Measurements from ENCODE around the gene TAF3. TPM values are rescaled to one million over a fixed set of nuclear protein-coding genes. Genes with fewer than 3 reads are reported as not detected.

The TAF3 gene
- total and polyA plus RNA-seq, 11 donors = 5.7 to 14.0 (median 10.3) TPM

GRCh38 chr10:7984325-7984724, 166.0 kb downstream of the TAF3 start:
- H3K27me3 ChIP-seq = no peaks in the 10 kb centered on the region
- WGBS, 4 donors = 96 to 97% (median 96%) methylated on average over 3 of the region's 3 CpGs
- intact Hi-C loops (cut with DNase I) = no loop called here
- H3K9me3 ChIP-seq = no peaks in the 10 kb centered on the region
- peaks cover 0 to 6% (median 0%) of the 10 kb centered on the region in 9 donors for H3K36me3 ChIP-seq
- no peaks in the 10 kb centered on the region for H3K4me1 ChIP-seq
- DNase-seq (no peak), ATAC-seq (no peak)
- no peak for TF ChIP-seq POLR2A (IDR thresholded peaks at IDR 0.05)
- TF ChIP-seq CTCF (IDR thresholded peaks at IDR 0.05) = no peak
- no peak overlapping the region for H3K27ac ChIP-seq
- H3K4me3 ChIP-seq = no peak overlapping the region

DNA sequence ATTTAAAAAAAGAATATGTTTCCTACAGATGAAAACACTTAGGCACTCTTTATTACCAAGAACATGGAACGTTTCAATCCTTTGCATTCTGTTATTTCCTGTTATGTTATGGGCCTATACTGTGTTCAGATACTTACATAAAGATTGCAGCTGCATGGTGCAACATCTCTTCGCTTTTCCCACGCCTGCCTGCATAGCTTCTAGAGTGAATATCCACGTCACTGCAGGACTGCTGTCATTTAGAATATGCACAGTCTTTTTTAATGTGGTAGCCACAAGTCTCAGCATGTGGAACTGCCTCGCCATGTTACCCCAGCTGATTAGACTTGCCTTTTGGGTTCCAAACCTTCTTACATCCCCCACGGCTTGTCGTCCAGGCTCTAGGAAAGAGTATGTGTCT, 166.6 kb downstream of the TAF3 start:
- H3K27me3 ChIP-seq = no peaks in the 10 kb centered on the region
- WGBS, 4 donors = 90 to 92% (median 91%) methylated on average over 7 of the region's 7 CpGs
- intact Hi-C loops (cut with DNase I) = no loop called here
- H3K4me1 ChIP-seq = no peaks in the 10 kb centered on the region
- no peak overlapping the region for H3K4me3 ChIP-seq
- H3K27ac ChIP-seq = no peak overlapping the region
- peaks cover 0 to 6% (median 0%) of the 10 kb centered on the region in 9 donors for H3K36me3 ChIP-seq
- no peak for ATAC-seq
- H3K9me3 ChIP-seq = no peaks in the 10 kb centered on the region
- no peak for DNase-seq
- TF ChIP-seq CTCF (IDR thresholded peaks at IDR 0.05) (no peak), POLR2A (IDR thresholded peaks at IDR 0.05) (no peak)

DNA sequence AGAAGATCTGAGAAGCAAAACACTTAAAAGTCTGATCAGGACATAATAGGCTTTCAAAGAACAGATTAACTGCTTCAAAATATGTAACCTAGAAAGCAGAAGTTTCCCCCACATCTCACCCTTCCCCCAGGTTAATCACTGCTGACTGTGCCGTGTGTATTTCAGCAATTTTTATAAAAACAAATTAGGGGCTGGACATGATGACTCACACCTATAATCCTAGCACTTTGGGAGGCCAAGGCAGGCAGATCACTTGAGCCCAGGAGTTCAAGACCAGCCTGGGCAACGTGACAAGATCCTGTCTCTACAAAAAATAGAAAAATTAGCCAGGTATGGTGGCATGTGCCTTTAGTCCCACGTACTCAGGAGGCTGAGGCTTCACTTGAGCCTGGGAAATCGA, 168.5 kb downstream of the TAF3 start:
- WGBS, 4 donors = 86 to 93% (median 88%) methylated on average over 4 of the region's 4 CpGs

DNA sequence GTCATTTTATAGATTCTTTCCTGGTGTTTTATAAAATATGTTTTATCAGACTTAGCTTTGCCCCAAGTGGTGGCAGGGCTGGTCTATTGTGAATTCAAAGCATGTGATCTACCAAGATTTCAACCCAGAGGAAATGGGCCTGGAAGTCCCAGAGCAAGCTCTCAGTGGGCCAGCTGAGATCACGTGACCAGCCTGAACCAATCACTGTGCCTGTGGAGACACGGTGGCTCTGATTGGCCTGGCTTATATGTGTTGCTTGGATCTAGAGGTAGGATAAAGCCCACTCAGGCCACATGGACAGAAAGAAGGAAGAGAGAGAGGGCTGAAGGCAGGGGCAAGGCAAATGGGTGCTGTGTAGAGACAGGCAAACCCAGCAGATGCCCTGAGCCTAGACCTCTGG, 170.7 kb downstream of the TAF3 start:
- TF ChIP-seq POLR2A (IDR thresholded peaks at IDR 0.05) = no peak
- no peak for TF ChIP-seq CTCF (IDR thresholded peaks at IDR 0.05)
- ATAC-seq (no peak), DNase-seq (no peak)
- H3K4me1 ChIP-seq = no peaks in the 10 kb centered on the region
- no peak overlapping the region for H3K27ac ChIP-seq
- H3K4me3 ChIP-seq = no peak overlapping the region
- H3K36me3 ChIP-seq = peaks cover 0 to 6% (median 0%) of the 10 kb centered on the region in 9 donors
- H3K9me3 ChIP-seq = no peaks in the 10 kb centered on the region
- WGBS, 4 donors = 97 to 100% (median 98%) methylated on average over 2 of the region's 2 CpGs
- H3K27me3 ChIP-seq = no peaks in the 10 kb centered on the region
- intact Hi-C loops (cut with DNase I) = no loop called here

More for the DNA sequence above, 168.5 kb downstream of the TAF3 start:
- no peaks in the 10 kb centered on the region for H3K9me3 ChIP-seq
- ATAC-seq (no peak), DNase-seq (no peak)
- peaks cover 0 to 6% (median 0%) of the 10 kb centered on the region in 9 donors for H3K36me3 ChIP-seq
- no peak for TF ChIP-seq POLR2A (IDR thresholded peaks at IDR 0.05)
- TF ChIP-seq CTCF (IDR thresholded peaks at IDR 0.05) = no peak
- no peaks in the 10 kb centered on the region for H3K27me3 ChIP-seq
- no peak overlapping the region for H3K27ac ChIP-seq
- intact Hi-C loops (cut with DNase I) = no loop called here
- no peaks in the 10 kb centered on the region for H3K4me1 ChIP-seq
- no peak overlapping the region for H3K4me3 ChIP-seq
